Astrocyte of the cerebellum (primary cell): ENCODE data around the gene C22orf42.
"Not testable (repeated sequence)": the region's sequence is repeated elsewhere in the genome, so short reads cannot be mapped to it uniquely, and the experiment has no call there.

Experiments used
- DNase-seq: peaks from one replicate; pipeline ENCODE4 v3.0.0-alpha.2; 2011; ENCODE audit warnings: low read depth
- H3K4me3 ChIP-seq: 2 replicates; pipeline ENCODE4 v1.5.1; 2011; ENCODE audit warnings: mild to moderate bottlenecking, low read depth, low read length, moderate library complexity
- CTCF ChIP-seq: IDR thresholded peaks from 2 replicates; pipeline ENCODE4 v1.5.1; 2012; ENCODE audit warnings: low read length, low read depth, moderate library complexity, mild to moderate bottlenecking; ENCODE audit errors: missing control alignments
- in situ Hi-C: cut with HindIII; loops from 2 replicates; pipeline ENCODE4 v1.10.0; 2017; ENCODE audit warnings: low sequenced_read_pairs

The C22orf42 gene

GRCh38 chr22:32177221-32177765, 18.2 kb upstream of the C22orf42 start:
- no peak for DNase-seq
- no peak for TF ChIP-seq CTCF
- in situ Hi-C loops, result no loop called here
- no peak overlapping the region for H3K4me3 ChIP-seq

GRCh38 chr22:32175683-32176644, 16.9 kb upstream of the C22orf42 start:
- in situ Hi-C loops, result no loop called here
- DNase-seq, result no peak
- no peak for TF ChIP-seq CTCF
- H3K4me3 ChIP-seq, result no peak overlapping the region

- H3K4me3 ChIP-seq, result no peak overlapping the region
- no peak for TF ChIP-seq CTCF
- in situ Hi-C loops, result no loop called here
These were observed 16.0 kb upstream of the C22orf42 start for GRCh38 chr22:32175115-32175514.

GRCh38 chr22:32165681-32166080, 6.6 kb upstream of the C22orf42 start:
- in situ Hi-C loops, result no loop called here
- no peak for TF ChIP-seq CTCF
- H3K4me3 ChIP-seq, result no peak overlapping the region
- no peak for DNase-seq

More at GRCh38 chr22:32175115-32175514, 16.0 kb upstream of the C22orf42 start:
- DNase-seq, result no peak

- no peak for DNase-seq
- no peak for TF ChIP-seq CTCF
- H3K4me3 ChIP-seq, result no peak overlapping the region
- in situ Hi-C loops, result no loop called here
These were observed 5.2 kb upstream of the C22orf42 start for GRCh38 chr22:32164075-32164860.

- in situ Hi-C loops, DNase-seq, H3K4me3 ChIP-seq: not testable (repeated sequence)
These were observed 1.3 kb upstream of the C22orf42 start for GRCh38 chr22:32160411-32160810.

- DNase-seq, H3K4me3 ChIP-seq, in situ Hi-C loops: not testable (repeated sequence)
These were observed 1.5 kb downstream of the C22orf42 start for GRCh38 chr22:32157632-32158031.

GRCh38 chr22:32154727-32155126, 4.4 kb downstream of the C22orf42 start:
- H3K4me3 ChIP-seq, DNase-seq, in situ Hi-C loops: not testable (repeated sequence)

GRCh38 chr22:32151641-32152040, 7.5 kb downstream of the C22orf42 start:
- DNase-seq, H3K4me3 ChIP-seq, in situ Hi-C loops: not testable (repeated sequence)

- H3K4me3 ChIP-seq, DNase-seq, in situ Hi-C loops: not testable (repeated sequence)
These were observed 8.5 kb downstream of the C22orf42 start for GRCh38 chr22:32150647-32151046.

- DNase-seq, H3K4me3 ChIP-seq, in situ Hi-C loops: not testable (repeated sequence)
These were observed 10.7 kb downstream of the C22orf42 start for GRCh38 chr22:32148372-32148771.
